NCI-H2196 (cell line): Measurements from ENCODE around the gene FSTL3.

Source experiments
- DNase-seq: peaks from one replicate; lab custom pipeline; 2025; ENCODE audit not compliant: unreplicated experiment; lab: John Stamatoyannopoulos, UW

The FSTL3 gene

DNA sequence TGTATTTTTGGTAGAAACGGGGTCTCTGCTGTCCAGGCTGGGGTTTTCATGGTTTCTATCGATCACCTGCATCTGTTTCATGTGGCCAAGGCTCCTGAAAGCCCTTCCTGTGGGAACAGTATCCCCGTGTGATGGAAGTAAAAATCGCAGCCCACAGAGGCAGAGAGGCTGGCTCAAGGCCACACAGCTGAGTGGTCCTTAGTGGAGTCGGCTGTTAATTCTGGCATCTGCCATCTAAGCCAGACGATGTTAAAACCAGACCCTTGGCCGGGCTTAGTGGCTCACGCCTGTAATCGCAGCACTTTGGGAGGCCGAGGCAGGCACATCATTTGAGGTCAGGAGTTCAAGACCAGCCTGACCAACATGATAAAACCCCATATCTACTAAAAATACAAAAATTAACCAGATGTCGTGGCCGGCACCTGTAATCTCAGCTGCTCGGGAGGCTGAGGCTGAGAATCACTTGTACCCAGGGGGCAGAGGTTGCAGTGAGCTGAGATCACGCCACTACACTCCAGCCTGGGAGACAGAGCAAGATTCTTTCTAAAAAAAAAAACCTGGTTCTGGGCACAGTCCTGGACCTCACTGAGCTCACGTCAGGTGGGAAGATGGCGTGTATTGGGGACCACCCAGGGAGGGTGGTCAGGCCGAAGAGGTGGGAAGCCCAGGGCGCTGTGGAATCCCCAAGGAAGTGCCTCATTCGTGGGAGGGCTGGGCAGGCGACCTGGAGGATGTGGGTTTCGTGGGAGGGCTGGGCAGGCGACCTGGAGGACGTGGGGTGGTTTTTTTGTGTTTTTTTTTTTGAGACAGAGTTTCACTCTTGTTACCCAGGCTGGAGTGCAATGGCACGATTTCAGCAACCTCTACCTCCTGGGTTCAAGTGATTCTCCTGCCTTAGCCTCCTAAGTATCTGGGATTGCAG, 56.2 kb downstream of the FSTL3 start:
- DNase-seq, result no peak
